Measurements from ENCODE around the gene ASPSCR1.

DNA sequence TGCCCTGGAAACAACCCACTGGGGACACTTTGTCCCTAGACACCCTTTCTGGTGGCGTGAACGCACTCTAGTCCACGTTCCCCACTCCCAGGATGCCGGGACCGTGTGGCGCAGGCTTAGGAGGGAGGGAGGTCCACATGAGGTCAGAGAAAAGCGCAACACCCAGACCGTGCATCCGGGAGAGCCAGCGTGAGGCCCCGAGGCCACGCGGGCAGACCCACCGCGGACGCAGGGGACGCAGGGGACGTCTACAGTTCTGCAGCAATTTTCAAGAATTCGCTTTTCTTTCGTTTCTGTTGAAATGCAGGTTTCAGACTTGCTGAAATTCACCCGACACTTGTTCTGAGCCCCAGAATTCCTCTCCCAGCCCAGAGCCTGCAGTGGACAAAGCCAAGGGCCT lies 69.5 kb downstream of the ASPSCR1 start:
- no peak for TF ChIP-seq ZNF384 (IDR thresholded peaks at IDR 0.05; ENCODE audit: borderline replicate concordance, low read depth, low read length)
- TF ChIP-seq, protein P1, sequence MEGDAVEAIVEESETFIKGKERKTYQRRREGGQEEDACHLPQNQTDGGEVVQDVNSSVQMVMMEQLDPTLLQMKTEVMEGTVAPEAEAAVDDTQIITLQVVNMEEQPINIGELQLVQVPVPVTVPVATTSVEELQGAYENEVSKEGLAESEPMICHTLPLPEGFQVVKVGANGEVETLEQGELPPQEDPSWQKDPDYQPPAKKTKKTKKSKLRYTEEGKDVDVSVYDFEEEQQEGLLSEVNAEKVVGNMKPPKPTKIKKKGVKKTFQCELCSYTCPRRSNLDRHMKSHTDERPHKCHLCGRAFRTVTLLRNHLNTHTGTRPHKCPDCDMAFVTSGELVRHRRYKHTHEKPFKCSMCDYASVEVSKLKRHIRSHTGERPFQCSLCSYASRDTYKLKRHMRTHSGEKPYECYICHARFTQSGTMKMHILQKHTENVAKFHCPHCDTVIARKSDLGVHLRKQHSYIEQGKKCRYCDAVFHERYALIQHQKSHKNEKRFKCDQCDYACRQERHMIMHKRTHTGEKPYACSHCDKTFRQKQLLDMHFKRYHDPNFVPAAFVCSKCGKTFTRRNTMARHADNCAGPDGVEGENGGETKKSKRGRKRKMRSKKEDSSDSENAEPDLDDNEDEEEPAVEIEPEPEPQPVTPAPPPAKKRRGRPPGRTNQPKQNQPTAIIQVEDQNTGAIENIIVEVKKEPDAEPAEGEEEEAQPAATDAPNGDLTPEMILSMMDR (IDR thresholded peaks at IDR 0.05 in 2 of 3, conservative IDR thresholded peaks at IDR 0.05 in 1 of 3; ENCODE audit: control insufficient read depth in 2 of 3, extremely low read depth in 1 of 3, insufficient read depth in 1 of 3, low read depth in 3 of 3, low read length in 3 of 3): no peak
